ENCODE data around the gene SPTBN1.

DNA sequence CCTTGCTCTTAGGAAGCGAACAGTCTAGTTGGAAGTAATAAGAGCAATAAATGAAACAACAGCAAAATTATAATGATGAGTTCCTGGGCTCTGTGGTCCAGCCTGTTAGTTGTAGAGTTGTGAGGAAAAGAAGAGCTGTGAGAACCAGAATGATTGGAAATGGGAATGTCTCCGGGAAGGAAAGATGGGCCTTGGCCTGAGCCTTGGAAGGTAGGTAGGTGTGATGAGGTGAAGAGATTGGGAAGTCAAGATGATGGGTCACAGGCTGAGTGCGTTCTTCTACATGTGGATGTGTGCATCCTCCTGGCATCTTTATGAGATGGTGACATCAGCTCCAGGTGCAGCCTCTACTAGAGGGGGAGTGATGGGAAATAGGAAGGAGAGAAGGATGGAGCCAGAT, 152.1 kb downstream of the SPTBN1 start:
- no peak for TF ChIP-seq FOXA1 (IDR thresholded peaks at IDR 0.05)
- TF ChIP-seq SUZ12 (IDR thresholded peaks at IDR 0.05) = no peak
- no peak for TF ChIP-seq NFRKB (IDR thresholded peaks at IDR 0.05)
- TF ChIP-seq SP1 (IDR thresholded peaks at IDR 0.05) = no peak
- no peak for TF ChIP-seq FOXK2 (IDR thresholded peaks at IDR 0.05)
- no peak for TF ChIP-seq ARNT (IDR thresholded peaks at IDR 0.05)
- no peak for TF ChIP-seq BHLHE40 (IDR thresholded peaks at IDR 0.05; ENCODE audit: borderline replicate concordance)
- no peak for TF ChIP-seq PKNOX1 (IDR thresholded peaks at IDR 0.05)
- no peak for TF ChIP-seq ZNF384 (IDR thresholded peaks at IDR 0.05)
- no peak for TF ChIP-seq TARDBP (IDR thresholded peaks at IDR 0.05)
- no peak for TF ChIP-seq FOXM1 (IDR thresholded peaks at IDR 0.05; ENCODE audit: borderline replicate concordance)
- TF ChIP-seq CTBP1 (IDR thresholded peaks at IDR 0.05; ENCODE audit: borderline replicate concordance) = no peak
- TF ChIP-seq L3MBTL2 (conservative IDR thresholded peaks at IDR 0.05) = no peak

Measured in HEK293T (cell line).